T-cell (primary cell): ENCODE data around the gene NUDT4B. TPM values are rescaled to one million over a fixed set of nuclear protein-coding genes. Genes with fewer than 3 reads are reported as not detected.
"Not testable (repeated sequence)": the region's sequence is repeated elsewhere in the genome, so short reads cannot be mapped to it uniquely, and the experiment has no call there.

ENCODE experiments used
- ATAC-seq, 4 experiments: fragments of 200-7000 bp in 3 of 4; fragments of 150-1000 bp in 1 of 4; cut with Tn5 transposase; replicated peaks in 1 of 4; 1 replicate in 3 of 4; 2 replicates in 1 of 4; pipeline ENCODE4 v1.10.0; 2021; ENCODE audit warnings: moderate library complexity in 3 of 4, mild to moderate bottlenecking in 2 of 4, moderate number of reproducible peaks in 1 of 4
- CTCF ChIA-PET, 2 donors: fragments of 300-600 bp; sonication (Branson Sonifier 250); formaldehyde crosslinking; loops; one replicate each; lab custom pipeline; 2022; ENCODE audit warnings: antibody characterized with exemption in 2 of 2; lab: Charles Lee
- POLR2A ChIA-PET, 2 donors: fragments of 300-600 bp; sonication (Branson Sonifier 250); formaldehyde crosslinking; loops; one replicate each; lab custom pipeline; 2022; ENCODE audit warnings: antibody characterized with exemption in 2 of 2; lab: Charles Lee
- DNase-seq, 35 experiments: peaks; one replicate each; pipeline versions ENCODE4 v3.0.0 to v3.0.0-alpha.2; 2013 to 2023
- H3K27ac ChIP-seq: one replicate; pipeline ENCODE4 v1.5.1; 2013; ENCODE audit warnings: low read length
- H3K27me3 ChIP-seq, 2 experiments: replicated peaks in 1 of 2; 1 replicate in 1 of 2; 2 replicates in 1 of 2; pipeline versions ENCODE4 v1.6.1 to v1.7.0; 2013; ENCODE audit warnings: low read length in 1 of 2, mixed read lengths in 1 of 2; ENCODE audit not compliant: control insufficient read depth in 2 of 2, insufficient read depth in 2 of 2; ENCODE audit errors: extremely low read depth in 1 of 2
- H3K36me3 ChIP-seq, 2 donors: 1 replicate in 1 of 2; 2 replicates in 1 of 2; pipeline versions ENCODE4 v1.6.1 to v1.7.0; 2013; ENCODE audit warnings: low read length in 1 of 2; ENCODE audit not compliant: control insufficient read depth in 2 of 2, insufficient read depth in 1 of 2; ENCODE audit errors: extremely low read depth in 1 of 2
- H3K4me1 ChIP-seq, 2 experiments: 1 replicate in 1 of 2; 2 replicates in 1 of 2; pipeline versions ENCODE4 v1.6.1 to v1.7.0; 2013; ENCODE audit warnings: low read length in 2 of 2, mixed read lengths in 1 of 2; ENCODE audit not compliant: insufficient read depth in 2 of 2, control insufficient read depth in 1 of 2; ENCODE audit errors: extremely low read depth in 1 of 2
- H3K4me3 ChIP-seq, 2 donors: 1 replicate in 1 of 2; 2 replicates in 1 of 2; pipeline versions ENCODE4 v1.5.1 to v1.7.0; 2013; ENCODE audit warnings: mild to moderate bottlenecking in 2 of 2, low read length in 1 of 2, moderate library complexity in 1 of 2; ENCODE audit not compliant: control insufficient read depth in 1 of 2; ENCODE audit errors: extremely low read depth in 1 of 2
- H3K9me3 ChIP-seq: 2 replicates; pipeline ENCODE4 v1.7.0; 2013
- H3K27ac Mint-ChIP-seq, 2 donors: one replicate each; pipeline ENCODE4 v1.8.0; 2020 to 2021; ENCODE audit warnings: mild to moderate bottlenecking in 2 of 2, mixed read lengths in 2 of 2
- H3K27me3 Mint-ChIP-seq, 2 donors: one replicate each; pipeline ENCODE4 v1.8.0; 2021 to 2022; ENCODE audit warnings: mixed read lengths in 2 of 2
- H3K36me3 Mint-ChIP-seq: one replicate; pipeline ENCODE4 v1.8.0; 2021; ENCODE audit warnings: mixed read lengths
- H3K4me1 Mint-ChIP-seq, 3 donors: one replicate each; pipeline ENCODE4 v1.8.0; 2020 to 2022; ENCODE audit warnings: mixed read lengths in 3 of 3, mild to moderate bottlenecking in 1 of 3
- H3K4me3 Mint-ChIP-seq, 3 donors: one replicate each; pipeline ENCODE4 v1.8.0; 2020 to 2022; ENCODE audit warnings: mild to moderate bottlenecking in 3 of 3, mixed read lengths in 3 of 3, moderate library complexity in 3 of 3
- H3K9me3 Mint-ChIP-seq, 3 donors: one replicate each; pipeline ENCODE4 v1.8.0; 2020 to 2022; ENCODE audit warnings: mixed read lengths in 3 of 3
- WGBS: methylation state at CpG from one replicate; pipeline ENCODE4 v1.1.5; 2013; ENCODE audit warnings: missing lambda C conversion rate; ENCODE audit not compliant: insufficient coverage; 5-methylcytosine and 5-hydroxymethylcytosine counted together
- total RNA-seq, 35 experiments: library from RNA in 6 of 35; stranded (reverse) in 6 of 35; fragments of 120-200 nt in 1 of 35; gene quantifications; one replicate each; pipeline versions ENCODE4 v1.2.1 to v1.2.4 and lab custom pipeline; 2013 to 2026

The NUDT4B gene
- total RNA-seq, 5 donors from 2014 or later (not counting 1 experiment from before 2014, with no cell fraction given), result 0.55 to 1.9 TPM; not detected in 3

- H3K4me3 ChIP-seq, H3K4me1 Mint-ChIP-seq, H3K36me3 ChIP-seq, H3K4me3 Mint-ChIP-seq, POLR2A ChIA-PET, H3K36me3 Mint-ChIP-seq, H3K27me3 Mint-ChIP-seq, H3K9me3 Mint-ChIP-seq, H3K27ac ChIP-seq, H3K9me3 ChIP-seq, H3K4me1 ChIP-seq, CTCF ChIA-PET, H3K27ac Mint-ChIP-seq, DNase-seq, H3K27me3 ChIP-seq: not testable (repeated sequence)
- peak in 3 of 4 experiments; percentile 19 to 75 (median 74) for ATAC-seq
- WGBS, result no CpG with 5 or more reads among the region's 1 CpG
These were observed 13.0 kb upstream of the NUDT4B start for GRCh38 chr1:148735538-148735937.

DNA sequence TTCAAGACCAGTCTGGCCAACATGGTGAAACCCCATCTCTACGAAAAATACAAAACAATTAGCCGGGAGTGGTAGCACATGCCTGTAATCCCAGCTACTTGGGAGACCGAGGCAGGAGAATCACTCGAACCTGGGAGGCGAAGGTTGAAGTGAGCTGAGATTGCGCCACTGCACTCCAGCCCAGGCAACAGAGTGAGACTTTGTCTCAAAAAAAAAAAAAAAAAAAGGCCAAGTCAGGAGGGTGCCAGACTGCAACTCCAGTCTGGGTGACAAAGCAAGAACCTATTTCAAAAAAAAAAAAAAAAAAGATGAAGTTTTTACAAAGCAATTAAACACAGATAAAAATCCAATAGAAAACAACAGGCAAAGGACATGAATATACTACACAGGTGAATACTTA is 9.9 kb upstream of the NUDT4B start:
- POLR2A ChIA-PET, ATAC-seq, H3K4me3 Mint-ChIP-seq, H3K4me3 ChIP-seq, H3K27ac Mint-ChIP-seq, CTCF ChIA-PET, H3K9me3 ChIP-seq, H3K27ac ChIP-seq, H3K27me3 Mint-ChIP-seq, H3K4me1 Mint-ChIP-seq, H3K36me3 Mint-ChIP-seq, H3K36me3 ChIP-seq, H3K9me3 Mint-ChIP-seq, DNase-seq, H3K4me1 ChIP-seq, H3K27me3 ChIP-seq: not testable (repeated sequence)
- no CpG with 5 or more reads among the region's 6 CpGs for WGBS

DNA sequence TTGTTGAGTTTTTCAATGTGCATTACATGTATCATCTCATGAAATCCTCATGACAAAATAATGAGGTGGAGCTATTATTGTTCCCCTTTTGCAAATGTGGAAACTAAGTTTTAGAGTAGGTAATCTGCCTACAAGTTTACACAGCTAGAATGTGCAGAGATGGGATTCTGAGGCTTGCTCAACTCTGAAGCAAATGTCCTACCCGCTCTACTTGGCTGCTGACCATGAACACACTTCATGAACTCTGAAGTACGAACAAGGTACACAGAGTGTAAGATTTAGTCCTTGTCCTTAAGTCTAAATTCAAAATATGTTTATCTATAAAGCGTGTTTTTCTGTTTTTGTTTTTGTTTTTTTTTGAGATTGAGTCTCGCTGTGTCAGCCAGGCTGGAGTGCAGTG is 5.4 kb upstream of the NUDT4B start:
- H3K36me3 ChIP-seq, POLR2A ChIA-PET, H3K4me1 Mint-ChIP-seq, H3K27me3 ChIP-seq, H3K27me3 Mint-ChIP-seq, H3K36me3 Mint-ChIP-seq, H3K9me3 Mint-ChIP-seq, H3K4me3 ChIP-seq, H3K4me3 Mint-ChIP-seq, H3K9me3 ChIP-seq, DNase-seq, H3K27ac ChIP-seq, CTCF ChIA-PET, H3K27ac Mint-ChIP-seq, H3K4me1 ChIP-seq, ATAC-seq: not testable (repeated sequence)
- WGBS, result no CpG with 5 or more reads among the region's 4 CpGs

DNA sequence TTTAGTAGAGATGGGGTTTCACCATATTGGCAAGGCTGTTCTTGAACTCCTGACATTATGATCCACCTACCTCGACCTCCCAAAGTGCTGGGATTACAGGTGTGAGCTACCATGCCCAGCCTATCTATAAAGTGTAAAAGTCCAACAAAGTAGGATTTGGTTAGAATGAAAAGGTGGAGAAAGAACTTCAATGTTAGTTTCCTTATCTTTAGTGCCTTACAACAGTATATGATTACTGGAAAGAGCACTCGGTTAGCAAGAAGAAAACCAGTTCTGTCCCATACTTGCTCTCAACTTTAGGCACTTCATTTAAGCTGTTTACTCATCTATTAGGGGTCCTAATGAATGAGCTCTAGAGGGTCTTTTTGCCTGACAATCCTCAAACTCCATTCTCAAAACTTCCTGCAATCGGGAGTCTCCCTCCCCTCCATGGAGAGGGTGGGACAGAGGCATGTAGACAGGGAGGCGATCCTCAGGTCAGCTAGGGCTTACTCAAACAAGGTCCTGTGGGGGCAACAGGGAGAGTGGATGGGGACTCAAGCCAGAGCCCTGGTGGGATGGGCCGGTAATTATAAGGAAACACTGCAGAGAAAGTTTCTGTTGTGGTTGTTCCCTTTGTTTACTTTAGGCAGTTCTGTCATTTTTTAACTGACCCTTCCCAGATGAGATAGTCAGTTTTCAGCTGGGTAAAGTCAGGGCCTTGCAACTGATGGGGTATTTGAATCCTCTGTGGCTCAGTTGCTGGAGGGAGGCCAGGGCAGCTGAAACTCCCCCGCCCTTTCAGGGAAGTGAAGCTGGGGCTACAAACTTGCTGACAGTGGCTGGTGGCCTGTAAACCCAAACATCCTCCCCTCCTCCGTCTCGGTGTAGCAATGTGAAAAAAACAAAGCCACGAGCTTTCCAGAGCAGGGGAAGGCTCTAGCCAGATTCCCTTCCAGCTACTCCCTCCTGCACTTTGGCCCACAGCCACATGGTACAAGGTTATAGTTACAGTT is 4.6 kb upstream of the NUDT4B start:
- H3K27me3 Mint-ChIP-seq, DNase-seq, ATAC-seq, H3K4me1 Mint-ChIP-seq, CTCF ChIA-PET, H3K4me1 ChIP-seq, H3K27ac ChIP-seq, H3K27me3 ChIP-seq, H3K27ac Mint-ChIP-seq, H3K9me3 Mint-ChIP-seq, H3K4me3 Mint-ChIP-seq, H3K9me3 ChIP-seq, H3K36me3 ChIP-seq, H3K36me3 Mint-ChIP-seq, H3K4me3 ChIP-seq, POLR2A ChIA-PET: not testable (repeated sequence)
- WGBS, result no CpG with 5 or more reads among the region's 9 CpGs

DNA sequence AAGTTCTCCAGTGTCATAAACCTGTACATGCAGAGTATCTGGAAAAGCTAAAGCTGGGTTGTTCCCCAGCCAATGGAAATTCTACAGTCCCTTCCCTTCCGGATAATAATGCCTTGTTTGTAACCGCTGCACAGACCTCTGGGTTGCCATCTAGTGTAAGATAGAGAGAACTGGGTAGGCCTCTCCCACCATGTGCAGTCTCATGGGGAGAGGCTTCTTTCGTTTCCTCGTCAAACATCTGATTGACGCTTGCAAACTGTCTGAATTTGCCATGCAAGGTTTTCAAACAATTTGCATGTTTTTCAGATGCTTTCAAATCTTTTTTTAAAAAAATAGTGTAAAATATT is 734 bp downstream of the NUDT4B start:
- H3K4me3 Mint-ChIP-seq, CTCF ChIA-PET, POLR2A ChIA-PET, H3K9me3 ChIP-seq, H3K4me1 ChIP-seq, H3K36me3 Mint-ChIP-seq, H3K9me3 Mint-ChIP-seq, H3K27ac Mint-ChIP-seq, H3K27me3 ChIP-seq, H3K4me1 Mint-ChIP-seq, H3K4me3 ChIP-seq, H3K27me3 Mint-ChIP-seq, H3K27ac ChIP-seq, H3K36me3 ChIP-seq, DNase-seq: not testable (repeated sequence)
- WGBS, result no CpG with 5 or more reads among the region's 5 CpGs
- peak; percentile 95 to 98 (median 96) for ATAC-seq

DNA sequence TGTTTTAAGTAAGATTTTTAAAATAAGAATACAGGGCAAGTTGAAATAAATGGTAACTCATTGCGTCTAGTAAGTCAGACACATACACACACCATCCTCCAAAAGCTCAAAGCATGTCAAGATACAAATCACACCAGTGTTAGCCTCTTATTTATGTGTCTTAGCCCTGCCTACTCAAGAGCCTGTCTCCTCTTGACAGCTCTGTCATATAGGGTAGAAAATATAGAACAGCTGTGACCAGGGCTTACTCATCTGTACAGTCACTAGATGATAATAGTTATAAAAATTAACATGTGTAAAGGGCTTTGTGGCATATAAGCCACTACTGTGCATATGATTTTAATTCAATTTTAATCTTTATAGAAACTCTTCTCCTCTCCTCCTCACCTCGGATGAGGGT is 7.7 kb downstream of the NUDT4B start:
- H3K27ac ChIP-seq, POLR2A ChIA-PET, H3K36me3 ChIP-seq, ATAC-seq, H3K4me3 ChIP-seq, H3K27me3 ChIP-seq, DNase-seq, H3K27ac Mint-ChIP-seq, H3K9me3 ChIP-seq, CTCF ChIA-PET, H3K4me3 Mint-ChIP-seq, H3K4me1 ChIP-seq, H3K9me3 Mint-ChIP-seq, H3K27me3 Mint-ChIP-seq, H3K4me1 Mint-ChIP-seq, H3K36me3 Mint-ChIP-seq: not testable (repeated sequence)
- WGBS, result no CpG with 5 or more reads among the region's 2 CpGs

- CTCF ChIA-PET, H3K9me3 ChIP-seq, H3K36me3 Mint-ChIP-seq, DNase-seq, H3K36me3 ChIP-seq, H3K4me1 Mint-ChIP-seq, H3K27ac Mint-ChIP-seq, H3K4me1 ChIP-seq, H3K4me3 Mint-ChIP-seq, H3K27me3 ChIP-seq, POLR2A ChIA-PET, H3K9me3 Mint-ChIP-seq, ATAC-seq, H3K4me3 ChIP-seq, H3K27ac ChIP-seq, H3K27me3 Mint-ChIP-seq: not testable (repeated sequence)
These were observed 8.9 kb downstream of the NUDT4B start for GRCh38 chr1:148757446-148757845.
